HG03439 (cell line): Measurements from ENCODE around the gene COLEC12.
"Not testable (repeated sequence)": the region's sequence is repeated elsewhere in the genome, so short reads cannot be mapped to it uniquely, and the experiment has no call there.

Experiments used
- ATAC-seq: cut with Tn5 transposase; IDR thresholded peaks from one replicate; pipeline ENCODE4 v1.9.1; 2021; ENCODE audit warnings: mild to moderate bottlenecking, moderate library complexity; ENCODE audit not compliant: unreplicated experiment

The COLEC12 gene

GRCh38 chr18:415617-416612, 84.6 kb downstream of the COLEC12 start:
- ATAC-seq, result no peak

GRCh38 chr18:415047-415446, 85.5 kb downstream of the COLEC12 start:
- ATAC-seq, result no peak

- no peak for ATAC-seq
These were observed 87.3 kb downstream of the COLEC12 start for GRCh38 chr18:413233-413632.

GRCh38 chr18:410047-410455, 90.5 kb downstream of the COLEC12 start:
- no peak for ATAC-seq

GRCh38 chr18:408367-408766, 92.1 kb downstream of the COLEC12 start:
- no peak for ATAC-seq

- no peak for ATAC-seq
These were observed 92.8 kb downstream of the COLEC12 start for GRCh38 chr18:407626-408224.

- ATAC-seq, result no peak
These were observed 93.3 kb downstream of the COLEC12 start for GRCh38 chr18:407191-407590.

GRCh38 chr18:406677-407076, 93.8 kb downstream of the COLEC12 start:
- no peak for ATAC-seq

GRCh38 chr18:405006-405405, 95.5 kb downstream of the COLEC12 start:
- not testable (repeated sequence) for ATAC-seq

GRCh38 chr18:404061-404636, 96.4 kb downstream of the COLEC12 start:
- ATAC-seq, result no peak

GRCh38 chr18:402129-402528, 98.4 kb downstream of the COLEC12 start:
- ATAC-seq, result no peak

GRCh38 chr18:400456-400855, 100.0 kb downstream of the COLEC12 start:
- ATAC-seq, result no peak

GRCh38 chr18:399631-400135, 100.8 kb downstream of the COLEC12 start:
- ATAC-seq, result no peak

- ATAC-seq, result no peak
These were observed 101.4 kb downstream of the COLEC12 start for GRCh38 chr18:398935-399630.

- no peak for ATAC-seq
These were observed 103.9 kb downstream of the COLEC12 start for GRCh38 chr18:396556-396955.

GRCh38 chr18:396251-396555, 104.3 kb downstream of the COLEC12 start:
- ATAC-seq, result no peak

GRCh38 chr18:395456-396250, 104.8 kb downstream of the COLEC12 start:
- no peak for ATAC-seq

- no peak for ATAC-seq
These were observed 105.5 kb downstream of the COLEC12 start for GRCh38 chr18:394987-395362.

GRCh38 chr18:394262-394986, 106.1 kb downstream of the COLEC12 start:
- ATAC-seq, result no peak

GRCh38 chr18:393574-393957, 106.9 kb downstream of the COLEC12 start:
- no peak for ATAC-seq
